HepG2 (cell line): ENCODE results near the gene CAMTA1. TPM values are rescaled to one million over a fixed set of nuclear protein-coding genes. Genes with fewer than 3 reads are reported as not detected.

ENCODE experiments used
- ATAC-seq: fragments of 200-7000 bp; cut with Tn5 transposase; 3 replicates; pipeline ENCODE4 v1.9.1; 2020; ENCODE audit warnings: mild to moderate bottlenecking, moderate library complexity
- BruUV-seq: library from RNA; stranded (reverse); fragments of 400-500 nt; replicated peaks from 2 replicates; lab custom pipeline; 2021; lab: Mats Ljungman, UMichigan
- CTCF ChIA-PET: fragments of 300-600 bp; formaldehyde crosslinking; extraction: SDS; loops from one replicate; lab custom pipeline; 2021; ENCODE audit warnings: low total read pairs, inconsistent platforms, low intra/inter-chr PET ratio; lab: Yijun Ruan, JAX
- POLR2A ChIA-PET: fragments of 350-600 bp; sonication (Branson Sonifier 250); formaldehyde crosslinking; loops from one replicate; lab custom pipeline; 2020; ENCODE audit warnings: antibody characterized with exemption, inconsistent platforms; lab: Yijun Ruan, JAX
- DNase-seq: peaks from one replicate; pipeline ENCODE4 v3.0.0-alpha.2; 2015; ENCODE audit warnings: low spot score
- FAIRE-seq: peaks from 3 replicates; lab custom pipeline; 2011; peaks lifted over from hg19 to GRCh38; lab: Jason Lieb, UNC
- H2AFZ ChIP-seq: one replicate; pipeline ENCODE4 v1.6.1; 2011; ENCODE audit warnings: low read length, inconsistent platforms
- H3K27ac ChIP-seq: fragments of 300-600 bp; 3 replicates; pipeline ENCODE4 v1.8.0; 2011; ENCODE audit warnings: mixed run types, mild to moderate bottlenecking, mixed read lengths, low read length, inconsistent platforms; ENCODE audit not compliant: insufficient read depth; ENCODE audit errors: extremely low read length
- H3K27me3 ChIP-seq, 2 experiments: fragments of 200-600 bp in 1 of 2; 2 replicates in 1 of 2; 3 replicates in 1 of 2; pipeline versions ENCODE4 v1.6.0 to v1.8.0; 2011; ENCODE audit warnings: low read length in 2 of 2, mild to moderate bottlenecking in 2 of 2, moderate library complexity in 2 of 2, inconsistent platforms in 1 of 2; ENCODE audit not compliant: insufficient read depth in 2 of 2, control insufficient read depth in 1 of 2
- H3K36me3 ChIP-seq, 2 experiments: fragments of 200-600 bp in 1 of 2; replicated peaks in 1 of 2; 2 replicates in 1 of 2; 3 replicates in 1 of 2; pipeline versions ENCODE4 v1.5.1 to v1.8.0; 2011; ENCODE audit warnings: low read length in 2 of 2, inconsistent platforms in 1 of 2; ENCODE audit not compliant: insufficient read depth in 2 of 2, control insufficient read depth in 1 of 2
- H3K4me1 ChIP-seq: 2 replicates; pipeline ENCODE4 v1.5.1; 2012; ENCODE audit warnings: low read length, inconsistent platforms; ENCODE audit not compliant: insufficient read depth
- H3K4me2 ChIP-seq: 2 replicates; pipeline ENCODE4 v1.6.0; 2011; ENCODE audit warnings: low read depth, low read length, inconsistent platforms
- H3K4me3 ChIP-seq, 3 experiments: fragments of 200-600 bp in 1 of 3; sonication (generic), shearing (Covaris generic) in 1 of 3; replicated peaks in 1 of 3; 2 replicates each; pipeline ENCODE4 v1.5.1; 2011 to 2016; ENCODE audit warnings: low read length in 3 of 3, inconsistent platforms in 2 of 3, low read depth in 2 of 3, mild to moderate bottlenecking in 2 of 3, control low read depth in 1 of 3, mixed read lengths in 1 of 3; ENCODE audit not compliant: insufficient read depth in 1 of 3
- H3K79me2 ChIP-seq: one replicate; pipeline ENCODE4 v1.6.1; 2011; ENCODE audit warnings: low read length, inconsistent platforms; ENCODE audit not compliant: insufficient read depth
- H3K9ac ChIP-seq: 2 replicates; pipeline ENCODE4 v1.6.0; 2011; ENCODE audit warnings: mild to moderate bottlenecking, low read depth, low read length, inconsistent platforms; ENCODE audit not compliant: insufficient read depth
- H3K9me3 ChIP-seq: 2 replicates; pipeline ENCODE4 v1.5.1; 2012; ENCODE audit warnings: mild to moderate bottlenecking, low read length
- H4K20me1 ChIP-seq: 2 replicates; pipeline ENCODE4 v1.6.0; 2011; ENCODE audit warnings: inconsistent platforms, mild to moderate bottlenecking, low read length, moderate library complexity; ENCODE audit not compliant: insufficient read depth
- CCDC6 ChIP-seq: sonication (generic); formaldehyde crosslinking; IDR thresholded peaks from 2 replicates; pipeline ENCODE4 v1.8.1; 2022; ENCODE audit warnings: mild to moderate bottlenecking, missing genetic modification reagents, moderate library complexity
- KDM5B ChIP-seq: sonication (generic); formaldehyde crosslinking; IDR thresholded peaks from 2 replicates; pipeline ENCODE4 v1.4.0; 2020; ENCODE audit warnings: missing genetic modification reagents, mild to moderate bottlenecking, borderline replicate concordance
- MYNN ChIP-seq: sonication (generic); formaldehyde crosslinking; IDR thresholded peaks from 2 replicates; pipeline ENCODE4 v1.4.0; 2020; ENCODE audit warnings: mild to moderate bottlenecking, low read depth, missing genetic modification reagents
- PAX8 ChIP-seq: sonication (generic); formaldehyde crosslinking; IDR thresholded peaks from 2 replicates; pipeline ENCODE4 v1.8.0; 2022; ENCODE audit warnings: mild to moderate bottlenecking, missing genetic modification reagents, borderline replicate concordance
- PCBP2 ChIP-seq: fragments of 200-400 bp; formaldehyde crosslinking; optimal IDR thresholded peaks from 2 replicates; pipeline ENCODE3; 2018; ENCODE audit warnings: low read length, low read depth; ENCODE audit not compliant: poor library complexity, severe bottlenecking
- TBP ChIP-seq: sonication (generic); formaldehyde crosslinking; IDR thresholded peaks from 2 replicates; pipeline ENCODE4 v1.5.0; 2020; ENCODE audit warnings: missing genetic modification reagents
- ZNF572 ChIP-seq: sonication (generic); formaldehyde crosslinking; IDR thresholded peaks from 2 replicates; pipeline ENCODE4 v1.5.1; 2020; ENCODE audit warnings: mild to moderate bottlenecking, missing genetic modification reagents
- ZNF75D ChIP-seq: sonication (generic); formaldehyde crosslinking; IDR thresholded peaks from 2 replicates; pipeline ENCODE4 v1.8.1; 2023; ENCODE audit warnings: missing genetic modification reagents, mild to moderate bottlenecking, borderline replicate concordance
- ZNF773 ChIP-seq: sonication (generic); formaldehyde crosslinking; IDR thresholded peaks from 2 replicates; pipeline ENCODE4 v1.4.0; 2020; ENCODE audit warnings: missing genetic modification reagents, borderline replicate concordance
- ZNF841 ChIP-seq: sonication (generic); formaldehyde crosslinking; IDR thresholded peaks from 2 replicates; pipeline ENCODE4 v1.8.1; 2023; ENCODE audit warnings: missing genetic modification reagents, borderline replicate concordance
- ZNF878 ChIP-seq: sonication (generic); formaldehyde crosslinking; IDR thresholded peaks from 2 replicates; pipeline ENCODE4 v1.8.1; 2023; ENCODE audit warnings: mild to moderate bottlenecking, missing genetic modification reagents, moderate library complexity
- WGBS: methylation state at CpG from one replicate; pipeline ENCODE4 v1.1.6; 2017; ENCODE audit warnings: low lambda C conversion rate; 5-methylcytosine and 5-hydroxymethylcytosine counted together
- in situ Hi-C: cut with HindIII; loops from 2 replicates; pipeline ENCODE4 v1.10.0; 2017; ENCODE audit warnings: low pct_unique_long_range_greater_than_20kb; ENCODE audit not compliant: extremely low pct_ligation_motif_present
- intact Hi-C: fragments of 100-400 bp; cut with micrococcal nuclease; formaldehyde crosslinking; loops from one replicate; pipeline ENCODE4 v1.10.0; 2022; ENCODE audit not compliant: unreplicated experiment
- polyA plus RNA-seq, 8 experiments: library from polyadenylated mRNA; depleted of rRNA in 3 of 8; stranded (reverse) in 7 of 8; unstranded in 1 of 8; fragments of >200 nt; fragmentation: Illumina TruSeq in 4 of 8; extraction: Trizol in 4 of 8; gene quantifications; 2 replicates each; pipeline versions ENCODE4 v1.2.1 to v1.2.3, GENCODE V29; 2011 to 2016; ENCODE audit warnings: low read depth in 4 of 8, missing spikeins in 1 of 8, mixed read lengths in 1 of 8; ENCODE audit not compliant: insufficient read depth in 1 of 8
- total RNA-seq, 5 experiments: library from RNA; depleted of rRNA; stranded (reverse); fragments of >200 nt; fragmentation: Illumina TruSeq; extraction: Trizol; gene quantifications; 2 replicates each; pipeline ENCODE4 v1.2.3, GENCODE V29; 2016; ENCODE audit warnings: low read depth in 1 of 5
- TF ChIP-seq, protein P1 (sequence below): IDR thresholded peaks from 2 replicates; pipeline ENCODE4 v1.6.1; 2016; ENCODE audit warnings: control low read depth
- TF ChIP-seq, protein P2 (sequence below): sonication (generic); formaldehyde crosslinking; IDR thresholded peaks from 2 replicates; pipeline ENCODE4 v1.5.1; 2020; ENCODE audit warnings: missing genetic modification reagents, mild to moderate bottlenecking, borderline replicate concordance
- TF ChIP-seq, protein P3 (sequence below): sonication (generic); formaldehyde crosslinking; IDR thresholded peaks from 2 replicates; pipeline ENCODE4 v1.8.0; 2022; ENCODE audit warnings: missing genetic modification reagents, mild to moderate bottlenecking, borderline replicate concordance

Gene CAMTA1
- total and polyA plus RNA-seq, 2 of the 13 experiments (the other 11 are each of a cell fraction or from before 2014, with no cell fraction given), result 25.0 to 36.4 TPM

DNA sequence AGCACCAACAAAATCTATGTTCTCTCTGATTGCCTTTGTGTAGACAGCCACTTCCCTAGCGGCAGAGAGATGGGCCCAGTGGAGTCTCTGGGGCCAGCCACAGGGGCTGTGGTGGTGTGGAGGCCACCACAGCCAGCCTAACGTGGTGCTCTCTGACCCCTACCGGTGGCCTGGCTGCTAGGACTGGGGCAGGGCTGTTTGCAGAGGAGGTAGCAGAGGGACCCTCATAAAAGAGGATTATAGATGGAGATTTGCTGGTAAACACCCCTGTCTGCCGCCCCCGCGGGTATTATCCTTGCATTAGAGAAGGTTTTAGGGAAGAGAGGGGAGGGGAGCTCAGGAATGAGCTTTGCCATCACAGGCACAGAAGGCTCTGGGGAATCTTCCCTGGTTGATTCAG lies 675.6 kb downstream of the CAMTA1 start (continued):
- no peak for TF ChIP-seq ZNF572
- no peak for TF ChIP-seq ZNF75D (CRISPR knock-in tag)
- no peak for TF ChIP-seq ZNF841 (CRISPR knock-in tag)
- TF ChIP-seq PAX8 (CRISPR knock-in tag), result no peak
- no peak for TF ChIP-seq CCDC6 (CRISPR knock-in tag)

DNA sequence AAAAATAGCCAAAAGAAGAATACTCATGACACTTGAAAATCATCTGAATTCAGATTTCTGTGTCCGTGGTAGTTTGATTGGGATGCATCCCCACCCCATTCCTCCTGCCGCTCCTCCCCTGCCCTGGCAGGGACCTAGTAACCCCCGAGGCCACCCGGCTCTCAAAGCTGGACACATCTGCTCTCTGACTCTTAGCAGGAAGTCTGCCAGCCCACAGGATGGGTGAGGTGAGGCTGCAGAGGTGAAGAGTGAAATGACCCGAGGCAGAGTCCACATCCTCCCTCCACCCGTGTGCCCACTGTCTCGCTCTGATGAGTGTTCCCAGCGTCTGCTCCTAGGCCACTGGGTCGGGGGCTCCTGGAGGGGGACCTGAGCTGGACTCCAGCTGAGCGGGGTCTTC lies 677.4 kb downstream of the CAMTA1 start:
- Histone ChIP-seq H3K27ac (no peak overlapping the region), H3K36me3 (no peaks in the 10 kb centered on the region), H3K9me3 (no peaks in the 10 kb centered on the region), H3K27me3 (peaks cover 8 to 34% of the 10 kb centered on the region in 2 experiments; a peak in 4 of 5 replicates), H3K4me2 (no peak overlapping the region), H4K20me1 (no peaks in the 10 kb centered on the region), H2AFZ (no peak overlapping the region), H3K4me3 (no peak overlapping the region), H3K79me2 (no peaks in the 10 kb centered on the region), H3K9ac (no peak overlapping the region), H3K4me1 (no peaks in the 10 kb centered on the region)
- WGBS, result 12% methylated on average over 9 of the region's 10 CpGs
- intact Hi-C loops (no loop called here), in situ Hi-C loops (no loop called here)
- no peak for FAIRE-seq
- no TSS peak for BruUV-seq
- CTCF ChIA-PET, result no interaction called here
- no peak for DNase-seq
- TF ChIP-seq PCBP2, result no peak
- no peak for TF ChIP-seq KDM5B (CRISPR knock-in tag)
- TF ChIP-seq ZNF878 (CRISPR knock-in tag), result no peak
- no peak for TF ChIP-seq ZNF773 (CRISPR knock-in tag)
- TF ChIP-seq, protein P1, sequence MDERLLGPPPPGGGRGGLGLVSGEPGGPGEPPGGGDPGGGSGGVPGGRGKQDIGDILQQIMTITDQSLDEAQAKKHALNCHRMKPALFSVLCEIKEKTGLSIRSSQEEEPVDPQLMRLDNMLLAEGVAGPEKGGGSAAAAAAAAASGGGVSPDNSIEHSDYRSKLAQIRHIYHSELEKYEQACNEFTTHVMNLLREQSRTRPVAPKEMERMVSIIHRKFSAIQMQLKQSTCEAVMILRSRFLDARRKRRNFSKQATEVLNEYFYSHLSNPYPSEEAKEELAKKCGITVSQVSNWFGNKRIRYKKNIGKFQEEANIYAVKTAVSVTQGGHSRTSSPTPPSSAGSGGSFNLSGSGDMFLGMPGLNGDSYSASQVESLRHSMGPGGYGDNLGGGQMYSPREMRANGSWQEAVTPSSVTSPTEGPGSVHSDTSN (CRISPR knock-in tag), result no peak
- TF ChIP-seq, protein P2, sequence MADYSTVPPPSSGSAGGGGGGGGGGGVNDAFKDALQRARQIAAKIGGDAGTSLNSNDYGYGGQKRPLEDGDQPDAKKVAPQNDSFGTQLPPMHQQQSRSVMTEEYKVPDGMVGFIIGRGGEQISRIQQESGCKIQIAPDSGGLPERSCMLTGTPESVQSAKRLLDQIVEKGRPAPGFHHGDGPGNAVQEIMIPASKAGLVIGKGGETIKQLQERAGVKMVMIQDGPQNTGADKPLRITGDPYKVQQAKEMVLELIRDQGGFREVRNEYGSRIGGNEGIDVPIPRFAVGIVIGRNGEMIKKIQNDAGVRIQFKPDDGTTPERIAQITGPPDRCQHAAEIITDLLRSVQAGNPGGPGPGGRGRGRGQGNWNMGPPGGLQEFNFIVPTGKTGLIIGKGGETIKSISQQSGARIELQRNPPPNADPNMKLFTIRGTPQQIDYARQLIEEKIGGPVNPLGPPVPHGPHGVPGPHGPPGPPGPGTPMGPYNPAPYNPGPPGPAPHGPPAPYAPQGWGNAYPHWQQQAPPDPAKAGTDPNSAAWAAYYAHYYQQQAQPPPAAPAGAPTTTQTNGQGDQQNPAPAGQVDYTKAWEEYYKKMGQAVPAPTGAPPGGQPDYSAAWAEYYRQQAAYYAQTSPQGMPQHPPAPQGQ (CRISPR knock-in tag), result no peak
- TF ChIP-seq MYNN (CRISPR knock-in tag), result no peak
- TF ChIP-seq, protein P3, sequence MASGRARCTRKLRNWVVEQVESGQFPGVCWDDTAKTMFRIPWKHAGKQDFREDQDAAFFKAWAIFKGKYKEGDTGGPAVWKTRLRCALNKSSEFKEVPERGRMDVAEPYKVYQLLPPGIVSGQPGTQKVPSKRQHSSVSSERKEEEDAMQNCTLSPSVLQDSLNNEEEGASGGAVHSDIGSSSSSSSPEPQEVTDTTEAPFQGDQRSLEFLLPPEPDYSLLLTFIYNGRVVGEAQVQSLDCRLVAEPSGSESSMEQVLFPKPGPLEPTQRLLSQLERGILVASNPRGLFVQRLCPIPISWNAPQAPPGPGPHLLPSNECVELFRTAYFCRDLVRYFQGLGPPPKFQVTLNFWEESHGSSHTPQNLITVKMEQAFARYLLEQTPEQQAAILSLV (CRISPR knock-in tag), result no peak
- no peak for TF ChIP-seq TBP
- ATAC-seq, result no peak
- POLR2A ChIA-PET, result no interaction called here
